Hepatocyte (in vitro differentiated cells): ENCODE measurements around the gene SETX.

Experiments used
- CTCF ChIP-seq: fragments of 200-600 bp; sonication (generic); IDR thresholded peaks from 2 replicates; pipeline ENCODE4 v1.5.1; 2016; ENCODE audit warnings: antibody characterized with exemption, mild to moderate bottlenecking; ENCODE audit not compliant: poor library complexity
- EZH2 ChIP-seq: fragments of 200-600 bp; sonication (generic); IDR thresholded peaks from 2 replicates; pipeline ENCODE4 v1.6.1; 2016; ENCODE audit warnings: antibody characterized with exemption, mild to moderate bottlenecking, borderline replicate concordance

- TF ChIP-seq CTCF (no peak), EZH2 (no peak)
These were observed 28.7 kb upstream of the SETX start for GRCh38 chr9:132383462-132383883.
